ENCODE results near the gene CCDC88C.

Gene CCDC88C

GRCh38 chr14:91342206-91342760 is 75.3 kb downstream of the CCDC88C start:
- DNase-seq: no peak

GRCh38 chr14:91341751-91342154 is 75.9 kb downstream of the CCDC88C start:
- DNase-seq: no peak

GRCh38 chr14:91341334-91341733 is 76.3 kb downstream of the CCDC88C start:
- no peak for DNase-seq

- DNase-seq: no peak
Observed at GRCh38 chr14:91339671-91340369, 77.8 kb downstream of the CCDC88C start.

- no peak for DNase-seq
Observed at GRCh38 chr14:91339076-91339475, 78.5 kb downstream of the CCDC88C start.

GRCh38 chr14:91338379-91338778 is 79.2 kb downstream of the CCDC88C start:
- DNase-seq: no peak

- no peak for DNase-seq
Observed at GRCh38 chr14:91337699-91338335, 79.8 kb downstream of the CCDC88C start.

- no peak for DNase-seq
Observed at GRCh38 chr14:91336093-91336450, 81.5 kb downstream of the CCDC88C start.

- DNase-seq: no peak
Observed at GRCh38 chr14:91335191-91336092, 82.2 kb downstream of the CCDC88C start.

- DNase-seq: no peak
Observed at GRCh38 chr14:91333650-91334039, 84.0 kb downstream of the CCDC88C start.

- no peak for DNase-seq
Observed at GRCh38 chr14:91332986-91333649, 84.5 kb downstream of the CCDC88C start.

GRCh38 chr14:91332171-91332985 is 85.2 kb downstream of the CCDC88C start:
- no peak for DNase-seq

GRCh38 chr14:91331721-91332120 is 85.9 kb downstream of the CCDC88C start:
- DNase-seq: no peak

GRCh38 chr14:91330856-91331255 is 86.8 kb downstream of the CCDC88C start:
- DNase-seq: no peak

- DNase-seq: no peak
Observed at GRCh38 chr14:91330096-91330696, 87.4 kb downstream of the CCDC88C start.

- no peak for DNase-seq
Observed at GRCh38 chr14:91329486-91330014, 88.1 kb downstream of the CCDC88C start.

GRCh38 chr14:91328313-91329050 is 89.1 kb downstream of the CCDC88C start:
- DNase-seq: no peak

- DNase-seq: no peak
Observed at GRCh38 chr14:91327661-91328312, 89.8 kb downstream of the CCDC88C start.

GRCh38 chr14:91327250-91327595 is 90.4 kb downstream of the CCDC88C start:
- no peak for DNase-seq

Data from AML-193 (cell line).